SK-MEL-5 (cell line): Measurements from ENCODE around the gene AGAP1. TPM values are rescaled to one million over a fixed set of nuclear protein-coding genes. Genes with fewer than 3 reads are reported as not detected.
"Not testable (repeated sequence)": the region's sequence is repeated elsewhere in the genome, so short reads cannot be mapped to it uniquely, and the experiment has no call there.

Source experiments
- DNase-seq: peaks from one replicate; pipeline ENCODE4 v3.0.0-alpha.2; 2016; ENCODE audit warnings: low read depth, low spot score
- in situ Hi-C: cut with HindIII; loops from 2 replicates; pipeline ENCODE4 v1.10.0; 2016; ENCODE audit warnings: low sequenced_read_pairs, high pct_unique_total_duplicates, low pct_unique_long_range_greater_than_20kb
- total RNA-seq: library from RNA; depleted of rRNA; stranded (reverse); fragments of >200 nt; shearing (Covaris generic); gene quantifications from 2 replicates; pipeline ENCODE4 v1.2.3, GENCODE V29; 2014

The AGAP1 gene
- total RNA-seq, 1 experiment from 2014 or later: 16.4 TPM

GRCh38 chr2:235602971-235603370 lies 109.1 kb downstream of the AGAP1 start:
- in situ Hi-C loops, DNase-seq: not testable (repeated sequence)

- in situ Hi-C loops: no loop called here
- no peak for DNase-seq
Measured at GRCh38 chr2:235603659-235604058, 109.8 kb downstream of the AGAP1 start.

DNA sequence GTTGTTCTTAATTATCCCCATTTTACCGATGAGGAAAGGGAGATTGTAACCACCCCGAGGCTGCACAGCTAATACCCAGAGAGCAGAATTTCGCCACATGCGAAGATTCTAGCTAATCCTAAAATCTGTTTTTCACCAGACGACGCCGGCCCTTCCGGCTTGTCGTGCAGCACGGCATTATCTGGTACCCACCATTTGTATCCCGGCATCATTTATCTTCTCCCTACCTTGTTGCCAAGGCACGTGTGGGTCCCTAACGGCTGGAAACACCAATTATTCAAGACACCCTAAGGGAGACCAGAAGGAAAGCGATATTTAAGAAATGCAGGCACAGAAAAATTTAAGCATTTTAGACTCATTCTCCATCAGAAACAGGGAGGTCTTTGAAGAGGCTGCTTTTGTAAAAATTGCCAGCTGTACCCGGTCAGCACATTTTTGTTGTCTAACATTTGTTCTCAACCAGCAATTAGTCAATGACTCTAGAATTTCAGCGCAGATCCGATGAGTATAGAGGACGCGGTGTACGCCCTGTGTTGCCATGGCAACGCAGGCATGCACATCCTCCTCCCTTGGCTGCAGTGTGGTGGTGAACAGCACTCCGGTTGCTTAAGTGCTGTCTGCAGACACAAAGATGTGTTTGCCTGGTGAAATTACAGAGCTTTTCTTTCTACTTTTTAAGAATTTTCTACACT lies 111.6 kb downstream of the AGAP1 start:
- in situ Hi-C loops: no loop called here
- no peak for DNase-seq

DNA sequence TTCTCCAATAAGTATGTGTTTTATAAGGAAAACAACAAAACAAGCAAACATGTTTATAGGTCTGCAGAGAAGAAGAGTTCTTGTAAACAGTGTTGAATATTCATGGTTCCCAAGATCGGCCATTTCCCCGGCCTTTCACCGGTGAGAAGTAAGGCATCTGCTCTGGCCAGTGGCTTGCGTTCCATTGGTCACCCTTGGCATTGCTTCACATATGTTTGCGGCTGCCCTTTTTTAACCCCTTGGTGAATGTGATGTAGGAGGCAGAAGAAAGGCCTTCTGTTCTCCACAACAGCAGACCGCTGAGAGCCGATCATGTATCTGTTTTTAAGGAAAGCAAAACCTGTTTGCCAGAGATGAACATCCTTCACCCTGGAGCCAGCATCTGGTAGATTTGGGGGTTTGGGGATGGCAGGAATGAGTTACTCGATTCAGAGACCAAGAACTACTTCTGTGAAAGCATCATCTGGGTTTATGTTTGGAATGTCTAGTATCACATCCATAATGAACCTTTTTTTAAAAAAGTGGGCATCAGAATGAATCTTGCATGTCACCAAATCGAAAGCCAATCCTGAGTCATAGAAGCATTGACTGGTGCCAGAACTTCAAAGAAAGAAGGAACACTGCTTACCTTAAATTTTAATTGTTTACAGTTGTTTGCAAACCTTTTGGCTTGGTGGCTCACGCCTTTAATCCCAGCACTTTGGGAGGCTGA lies 112.3 kb downstream of the AGAP1 start:
- no peak for DNase-seq
- in situ Hi-C loops: no loop called here

DNA sequence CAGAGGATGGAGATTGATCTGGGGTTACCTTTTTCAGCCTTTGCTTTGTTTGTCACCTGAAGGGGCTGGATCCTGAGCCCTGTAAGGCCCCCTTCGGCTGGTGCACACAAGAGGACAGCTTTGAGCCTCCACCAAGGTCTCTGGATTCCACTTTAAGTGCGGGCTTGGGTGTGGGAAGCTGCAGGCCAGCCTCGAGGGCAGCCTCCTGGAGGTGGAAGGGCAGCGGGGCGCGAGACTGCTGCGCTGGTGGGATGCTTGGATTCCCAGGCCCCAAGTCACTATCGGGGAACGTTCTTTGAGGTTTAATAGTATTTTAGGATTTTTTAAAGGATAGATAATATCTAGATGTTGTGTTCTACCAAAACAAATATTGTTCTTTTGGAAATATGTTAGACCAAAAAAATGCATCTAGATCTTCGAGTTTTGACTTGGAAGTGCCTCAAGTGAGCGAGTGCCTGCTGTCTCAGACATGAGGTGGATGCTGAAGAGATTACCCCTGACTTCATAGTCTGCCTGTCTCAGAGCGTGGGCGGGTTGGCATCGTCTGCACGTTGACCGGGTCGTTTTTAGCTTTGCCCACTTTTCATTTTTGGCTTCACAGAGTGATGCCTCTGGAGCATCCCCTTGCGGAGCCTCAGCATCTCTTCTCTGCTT lies 113.8 kb downstream of the AGAP1 start:
- DNase-seq: no peak
- in situ Hi-C loops: no loop called here

- no peak for DNase-seq
- in situ Hi-C loops: no loop called here
Measured at GRCh38 chr2:235608200-235608887, 114.5 kb downstream of the AGAP1 start.

DNA sequence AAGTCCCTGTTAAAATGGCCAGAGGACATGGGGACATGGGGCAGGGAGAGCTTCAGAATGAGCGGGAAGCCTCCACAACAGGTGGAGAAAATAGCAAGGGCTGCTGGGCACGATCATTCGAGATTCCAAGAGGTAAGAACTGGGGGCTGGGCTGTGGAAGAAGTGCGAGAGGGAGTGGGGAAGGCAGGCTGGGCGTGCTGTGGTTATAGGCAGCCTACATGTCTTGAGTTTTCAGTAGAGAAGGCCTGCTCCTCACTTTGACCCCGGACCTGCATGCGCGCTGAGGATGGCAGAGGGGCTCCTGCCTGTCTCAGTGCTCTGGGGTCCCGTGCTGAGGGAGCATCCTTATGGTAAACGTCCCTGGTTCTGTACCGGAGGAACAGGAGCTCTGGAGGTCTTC lies 115.5 kb downstream of the AGAP1 start:
- in situ Hi-C loops: no loop called here
- no peak for DNase-seq

DNA sequence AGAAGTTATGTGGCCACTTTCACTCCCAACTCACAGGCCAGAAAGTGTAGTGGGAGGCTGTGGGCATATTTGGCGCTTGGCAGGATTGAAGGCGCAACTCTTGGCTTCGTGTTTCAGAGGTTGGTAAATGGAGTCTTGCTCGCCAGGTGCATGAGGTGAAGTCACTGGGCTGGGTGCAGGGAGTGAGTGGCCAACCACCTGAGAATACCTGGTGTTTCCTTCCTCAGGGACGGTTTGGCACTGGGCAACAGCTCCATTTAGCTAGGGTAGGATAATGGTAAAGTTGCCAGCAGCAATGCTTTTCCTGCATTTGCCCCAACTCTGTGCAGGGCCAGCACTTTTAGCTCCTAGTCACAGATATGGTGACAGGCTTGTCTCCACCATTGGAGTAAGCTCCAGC lies 115.9 kb downstream of the AGAP1 start:
- no peak for DNase-seq
- in situ Hi-C loops: no loop called here

GRCh38 chr2:235610696-235611257 lies 116.9 kb downstream of the AGAP1 start:
- in situ Hi-C loops: no loop called here
- DNase-seq: no peak

DNA sequence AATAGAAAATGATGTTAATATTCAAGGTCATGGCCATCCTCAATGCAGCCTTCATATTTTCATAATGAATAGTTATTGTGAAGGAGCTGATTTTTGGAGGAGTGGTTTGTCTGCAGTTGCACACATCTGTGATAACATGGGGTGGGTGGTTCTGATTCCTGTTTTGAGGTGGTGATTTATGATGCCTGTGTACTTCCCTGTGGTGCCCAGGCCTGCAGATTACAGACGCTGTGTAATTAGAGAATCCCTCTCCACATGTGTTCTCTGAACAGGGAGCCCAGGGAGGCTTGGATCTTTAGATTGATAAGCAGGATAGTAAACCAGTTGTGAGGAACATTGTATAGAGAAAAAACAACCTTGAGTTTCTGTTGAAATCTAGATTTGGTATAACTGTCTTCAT lies 117.5 kb downstream of the AGAP1 start:
- no peak for DNase-seq
- in situ Hi-C loops: no loop called here

GRCh38 chr2:235611756-235612155 lies 117.9 kb downstream of the AGAP1 start:
- in situ Hi-C loops: no loop called here
- no peak for DNase-seq

DNA sequence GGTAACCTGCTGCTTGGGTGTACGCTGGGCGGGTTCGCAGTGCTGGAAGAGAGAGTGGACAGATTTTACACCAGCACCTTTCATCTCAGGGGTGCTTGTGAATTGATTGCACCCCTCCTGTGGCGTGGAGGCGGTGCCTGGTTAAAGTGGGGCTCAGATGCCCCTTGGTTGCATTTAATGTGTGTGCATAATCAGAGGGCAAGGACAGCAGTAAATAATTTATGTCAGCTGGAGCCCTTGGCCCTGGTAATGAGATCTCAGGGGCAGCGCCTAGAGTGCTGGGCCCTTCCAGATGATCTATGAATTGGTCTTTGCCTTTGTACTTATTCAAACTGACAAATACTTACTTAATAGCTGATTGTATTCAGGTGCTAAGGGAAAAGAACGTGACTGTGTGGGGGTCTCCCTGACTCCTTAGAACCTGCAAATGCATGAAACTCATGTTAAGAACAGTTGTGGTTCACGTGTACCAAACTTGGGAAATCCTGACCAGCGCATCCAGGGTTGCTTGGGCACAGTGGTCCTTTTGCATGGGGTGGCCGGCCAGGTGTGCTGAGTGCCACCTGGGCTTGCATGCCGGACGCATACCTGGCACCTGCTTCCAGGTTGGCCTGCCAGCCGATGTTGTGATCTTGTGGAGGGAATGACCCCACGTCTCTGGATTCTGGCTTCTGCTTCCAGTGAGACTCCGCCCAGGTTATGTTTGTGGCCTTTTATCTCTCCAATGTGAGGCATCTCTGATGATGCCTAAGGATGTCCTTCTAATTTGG lies 118.5 kb downstream of the AGAP1 start:
- in situ Hi-C loops: no loop called here
- no peak for DNase-seq

DNA sequence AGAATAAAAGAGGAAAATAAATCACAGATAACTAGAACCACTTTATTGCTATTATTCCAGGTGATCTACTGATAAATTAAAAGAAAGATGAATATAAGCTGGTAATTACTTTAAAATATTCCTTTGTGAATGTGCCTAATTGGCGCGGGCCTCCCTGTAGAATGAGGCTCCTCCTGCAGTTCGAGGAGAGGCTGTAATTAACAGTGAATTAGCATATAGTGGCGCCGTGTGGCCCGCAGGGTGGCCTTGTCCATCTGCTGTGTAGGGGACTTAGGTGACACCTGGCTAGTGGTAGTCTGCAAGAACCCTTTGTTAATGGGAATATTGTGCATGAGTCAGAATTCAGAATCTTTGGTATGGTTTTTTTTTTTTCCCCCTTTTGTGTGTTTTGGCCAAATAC lies 119.8 kb downstream of the AGAP1 start:
- DNase-seq: no peak
- in situ Hi-C loops: no loop called here

- in situ Hi-C loops: no loop called here
- DNase-seq: no peak
Measured at GRCh38 chr2:235614176-235614860, 120.5 kb downstream of the AGAP1 start.

- in situ Hi-C loops: no loop called here
- no peak for DNase-seq
Measured at GRCh38 chr2:235614900-235615712, 121.3 kb downstream of the AGAP1 start.

GRCh38 chr2:235616885-235617284 lies 123.0 kb downstream of the AGAP1 start:
- in situ Hi-C loops: no loop called here
- DNase-seq: no peak
